H1 (cell line): ENCODE measurements around the gene SLC38A7. TPM values are rescaled to one million over a fixed set of nuclear protein-coding genes. Genes with fewer than 3 reads are reported as not detected.

Experiments
- BRCA1 ChIP-seq: IDR thresholded peaks from 2 replicates; pipeline ENCODE4 v1.6.1; 2012; ENCODE audit warnings: low read depth, low read length, improper control_type of control experiment
- CREB1 ChIP-seq: IDR thresholded peaks from 2 replicates; pipeline ENCODE4 v1.6.1; 2012; ENCODE audit warnings: inconsistent platforms
- EP300 ChIP-seq, 2 experiments: IDR thresholded peaks; 1 replicate in 1 of 2; 2 replicates in 1 of 2; pipeline ENCODE4 v1.6.1; 2011 to 2012; ENCODE audit warnings: low read depth in 2 of 2, low read length in 2 of 2, mild to moderate bottlenecking in 2 of 2, borderline replicate concordance in 1 of 2, inconsistent platforms in 1 of 2, moderate library complexity in 1 of 2
- KDM1A ChIP-seq: fragments of 200-600, 300-600 bp; sonication (generic); IDR thresholded peaks from 2 replicates; pipeline ENCODE4 v1.7.1; 2016; ENCODE audit warnings: mild to moderate bottlenecking, low read length, borderline replicate concordance
- SAP30 ChIP-seq: fragments of 300-600 bp; sonication (generic); IDR thresholded peaks from 2 replicates; pipeline ENCODE4 v1.7.1; 2012; ENCODE audit warnings: low read length, moderate library complexity, mild to moderate bottlenecking, inconsistent platforms; ENCODE audit not compliant: insufficient read depth, insufficient replicate concordance
- TBP ChIP-seq: IDR thresholded peaks from 2 replicates; pipeline ENCODE4 v1.6.1; 2011; ENCODE audit warnings: low read depth, low read length, improper control_type of control experiment
- polyA plus RNA-seq, 7 experiments: library from polyadenylated mRNA; depleted of rRNA in 3 of 7; stranded (reverse) in 5 of 7; unstranded in 2 of 7; fragments of >200 nt in 5 of 7; fragments of 200-250 nt in 2 of 7; gene quantifications; 1 replicate in 5 of 7; 2 replicates in 1 of 7; 4 replicates in 1 of 7; pipeline versions ENCODE4 v1.2.1 to v1.2.3, GENCODE V29; 2011 to 2013; ENCODE audit warnings: missing spikeins in 2 of 7, mixed read lengths in 2 of 7
- total RNA-seq: library from RNA; stranded (reverse); fragmentation: NEBNext Ultra II Directional; extraction: Animal tissue kit (Norgen Biotek cat#: 25700); gene quantifications from 2 replicates; pipeline ENCODE4 v1.2.1, GENCODE V29; 2021
- TF ChIP-seq, protein P1 (sequence below): fragments of 300-600 bp; sonication (generic); IDR thresholded peaks from 2 replicates; pipeline ENCODE4 v1.7.1; 2012; ENCODE audit warnings: low read length, moderate library complexity, mild to moderate bottlenecking, inconsistent platforms; ENCODE audit not compliant: insufficient replicate concordance

Gene SLC38A7
- total and polyA plus RNA-seq, 2 of the 8 experiments (the other 6 are each of a cell fraction or from before 2014, with no cell fraction given), result 26.7 to 28.0 TPM

DNA sequence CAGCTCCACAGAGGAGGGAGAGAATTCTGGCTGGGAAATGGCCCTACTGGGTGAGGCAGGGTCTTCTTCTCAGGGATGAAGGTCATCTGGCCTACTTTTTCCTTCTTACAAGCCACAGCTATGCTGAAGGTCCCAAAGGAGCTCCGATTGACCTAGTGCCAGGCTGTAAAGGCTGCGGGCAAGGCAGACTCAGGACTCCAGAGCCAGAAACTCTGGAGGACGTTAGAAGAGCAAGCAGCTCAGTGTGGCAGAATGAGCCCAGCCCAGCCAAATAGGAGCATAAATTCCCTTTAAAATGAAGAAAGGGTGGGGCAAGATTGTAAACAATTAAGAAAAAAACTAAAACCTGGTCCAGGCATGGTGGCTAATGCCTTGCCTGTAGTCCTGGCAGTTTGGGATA lies 34.9 kb downstream of the SLC38A7 start (continued):
- TF ChIP-seq, protein P1, sequence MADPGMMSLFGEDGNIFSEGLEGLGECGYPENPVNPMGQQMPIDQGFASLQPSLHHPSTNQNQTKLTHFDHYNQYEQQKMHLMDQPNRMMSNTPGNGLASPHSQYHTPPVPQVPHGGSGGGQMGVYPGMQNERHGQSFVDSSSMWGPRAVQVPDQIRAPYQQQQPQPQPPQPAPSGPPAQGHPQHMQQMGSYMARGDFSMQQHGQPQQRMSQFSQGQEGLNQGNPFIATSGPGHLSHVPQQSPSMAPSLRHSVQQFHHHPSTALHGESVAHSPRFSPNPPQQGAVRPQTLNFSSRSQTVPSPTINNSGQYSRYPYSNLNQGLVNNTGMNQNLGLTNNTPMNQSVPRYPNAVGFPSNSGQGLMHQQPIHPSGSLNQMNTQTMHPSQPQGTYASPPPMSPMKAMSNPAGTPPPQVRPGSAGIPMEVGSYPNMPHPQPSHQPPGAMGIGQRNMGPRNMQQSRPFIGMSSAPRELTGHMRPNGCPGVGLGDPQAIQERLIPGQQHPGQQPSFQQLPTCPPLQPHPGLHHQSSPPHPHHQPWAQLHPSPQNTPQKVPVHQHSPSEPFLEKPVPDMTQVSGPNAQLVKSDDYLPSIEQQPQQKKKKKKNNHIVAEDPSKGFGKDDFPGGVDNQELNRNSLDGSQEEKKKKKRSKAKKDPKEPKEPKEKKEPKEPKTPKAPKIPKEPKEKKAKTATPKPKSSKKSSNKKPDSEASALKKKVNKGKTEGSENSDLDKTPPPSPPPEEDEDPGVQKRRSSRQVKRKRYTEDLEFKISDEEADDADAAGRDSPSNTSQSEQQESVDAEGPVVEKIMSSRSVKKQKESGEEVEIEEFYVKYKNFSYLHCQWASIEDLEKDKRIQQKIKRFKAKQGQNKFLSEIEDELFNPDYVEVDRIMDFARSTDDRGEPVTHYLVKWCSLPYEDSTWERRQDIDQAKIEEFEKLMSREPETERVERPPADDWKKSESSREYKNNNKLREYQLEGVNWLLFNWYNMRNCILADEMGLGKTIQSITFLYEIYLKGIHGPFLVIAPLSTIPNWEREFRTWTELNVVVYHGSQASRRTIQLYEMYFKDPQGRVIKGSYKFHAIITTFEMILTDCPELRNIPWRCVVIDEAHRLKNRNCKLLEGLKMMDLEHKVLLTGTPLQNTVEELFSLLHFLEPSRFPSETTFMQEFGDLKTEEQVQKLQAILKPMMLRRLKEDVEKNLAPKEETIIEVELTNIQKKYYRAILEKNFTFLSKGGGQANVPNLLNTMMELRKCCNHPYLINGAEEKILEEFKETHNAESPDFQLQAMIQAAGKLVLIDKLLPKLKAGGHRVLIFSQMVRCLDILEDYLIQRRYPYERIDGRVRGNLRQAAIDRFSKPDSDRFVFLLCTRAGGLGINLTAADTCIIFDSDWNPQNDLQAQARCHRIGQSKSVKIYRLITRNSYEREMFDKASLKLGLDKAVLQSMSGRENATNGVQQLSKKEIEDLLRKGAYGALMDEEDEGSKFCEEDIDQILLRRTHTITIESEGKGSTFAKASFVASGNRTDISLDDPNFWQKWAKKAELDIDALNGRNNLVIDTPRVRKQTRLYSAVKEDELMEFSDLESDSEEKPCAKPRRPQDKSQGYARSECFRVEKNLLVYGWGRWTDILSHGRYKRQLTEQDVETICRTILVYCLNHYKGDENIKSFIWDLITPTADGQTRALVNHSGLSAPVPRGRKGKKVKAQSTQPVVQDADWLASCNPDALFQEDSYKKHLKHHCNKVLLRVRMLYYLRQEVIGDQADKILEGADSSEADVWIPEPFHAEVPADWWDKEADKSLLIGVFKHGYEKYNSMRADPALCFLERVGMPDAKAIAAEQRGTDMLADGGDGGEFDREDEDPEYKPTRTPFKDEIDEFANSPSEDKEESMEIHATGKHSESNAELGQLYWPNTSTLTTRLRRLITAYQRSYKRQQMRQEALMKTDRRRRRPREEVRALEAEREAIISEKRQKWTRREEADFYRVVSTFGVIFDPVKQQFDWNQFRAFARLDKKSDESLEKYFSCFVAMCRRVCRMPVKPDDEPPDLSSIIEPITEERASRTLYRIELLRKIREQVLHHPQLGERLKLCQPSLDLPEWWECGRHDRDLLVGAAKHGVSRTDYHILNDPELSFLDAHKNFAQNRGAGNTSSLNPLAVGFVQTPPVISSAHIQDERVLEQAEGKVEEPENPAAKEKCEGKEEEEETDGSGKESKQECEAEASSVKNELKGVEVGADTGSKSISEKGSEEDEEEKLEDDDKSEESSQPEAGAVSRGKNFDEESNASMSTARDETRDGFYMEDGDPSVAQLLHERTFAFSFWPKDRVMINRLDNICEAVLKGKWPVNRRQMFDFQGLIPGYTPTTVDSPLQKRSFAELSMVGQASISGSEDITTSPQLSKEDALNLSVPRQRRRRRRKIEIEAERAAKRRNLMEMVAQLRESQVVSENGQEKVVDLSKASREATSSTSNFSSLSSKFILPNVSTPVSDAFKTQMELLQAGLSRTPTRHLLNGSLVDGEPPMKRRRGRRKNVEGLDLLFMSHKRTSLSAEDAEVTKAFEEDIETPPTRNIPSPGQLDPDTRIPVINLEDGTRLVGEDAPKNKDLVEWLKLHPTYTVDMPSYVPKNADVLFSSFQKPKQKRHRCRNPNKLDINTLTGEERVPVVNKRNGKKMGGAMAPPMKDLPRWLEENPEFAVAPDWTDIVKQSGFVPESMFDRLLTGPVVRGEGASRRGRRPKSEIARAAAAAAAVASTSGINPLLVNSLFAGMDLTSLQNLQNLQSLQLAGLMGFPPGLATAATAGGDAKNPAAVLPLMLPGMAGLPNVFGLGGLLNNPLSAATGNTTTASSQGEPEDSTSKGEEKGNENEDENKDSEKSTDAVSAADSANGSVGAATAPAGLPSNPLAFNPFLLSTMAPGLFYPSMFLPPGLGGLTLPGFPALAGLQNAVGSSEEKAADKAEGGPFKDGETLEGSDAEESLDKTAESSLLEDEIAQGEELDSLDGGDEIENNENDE, result no peak
- no peak for TF ChIP-seq TBP
- TF ChIP-seq CREB1, result no peak
- TF ChIP-seq SAP30, result no peak
- no peak for TF ChIP-seq KDM1A
- no peak for TF ChIP-seq EP300 (IDR thresholded peaks at IDR 0.05; ENCODE audit: borderline replicate concordance in 1 of 2, low read depth in 2 of 2, low read length in 2 of 2)
- TF ChIP-seq BRCA1, result no peak
- TF ChIP-seq, all 59 proteins: peak for 0
